ENCODE results near the gene LIPK. TPM values are rescaled to one million over a fixed set of nuclear protein-coding genes. Genes with fewer than 3 reads are reported as not detected.
"Not testable (repeated sequence)": the region's sequence is repeated elsewhere in the genome, so short reads cannot be mapped to it uniquely, and the experiment has no call there.

LIPK gene
- total RNA-seq, 4 donors from 2014 or later = not detected

- no peaks in the 10 kb centered on the region for H3K36me3 ChIP-seq
- no peak overlapping the region for H3K4me3 ChIP-seq
- no peak for TF ChIP-seq CTCF (IDR thresholded peaks at IDR 0.05 in 4 of 5, conservative IDR thresholded peaks at IDR 0.05 in 1 of 5)
- TF ChIP-seq POLR2A (IDR thresholded peaks at IDR 0.05) = no peak
- no peaks in the 10 kb centered on the region for H3K4me1 ChIP-seq
- intact Hi-C loops (cut with DNase I; ENCODE audit: low total_unique reads) (no loop called here), in situ Hi-C loops (cut with MboI; ENCODE audit: low sequenced_read_pairs in 4 of 4) (no loop called here)
- DNase-seq (no peak), ATAC-seq (no peak)
- H3K9me3 ChIP-seq = no peaks in the 10 kb centered on the region
- H3K27ac ChIP-seq = no peak overlapping the region
- no peaks in the 10 kb centered on the region for H3K27me3 ChIP-seq
These were observed 45.0 kb upstream of the LIPK start for GRCh38 chr10:88661018-88661417.

- ATAC-seq (no peak), DNase-seq (no peak)
- intact Hi-C loops (cut with DNase I; ENCODE audit: low total_unique reads) = no loop called here
- no peaks in the 10 kb centered on the region for H3K4me1 ChIP-seq
- H3K27me3 ChIP-seq = no peaks in the 10 kb centered on the region
- H3K36me3 ChIP-seq = no peaks in the 10 kb centered on the region
- in situ Hi-C loops (cut with MboI; ENCODE audit: low sequenced_read_pairs in 4 of 4) = no loop called here
- H3K27ac ChIP-seq = no peak overlapping the region
- H3K4me3 ChIP-seq = no peak overlapping the region
- no peaks in the 10 kb centered on the region for H3K9me3 ChIP-seq
- no peak for TF ChIP-seq CTCF (IDR thresholded peaks at IDR 0.05 in 4 of 5, conservative IDR thresholded peaks at IDR 0.05 in 1 of 5)
- no peak for TF ChIP-seq POLR2A (IDR thresholded peaks at IDR 0.05)
These were observed 44.5 kb upstream of the LIPK start for GRCh38 chr10:88661577-88661976.

DNA sequence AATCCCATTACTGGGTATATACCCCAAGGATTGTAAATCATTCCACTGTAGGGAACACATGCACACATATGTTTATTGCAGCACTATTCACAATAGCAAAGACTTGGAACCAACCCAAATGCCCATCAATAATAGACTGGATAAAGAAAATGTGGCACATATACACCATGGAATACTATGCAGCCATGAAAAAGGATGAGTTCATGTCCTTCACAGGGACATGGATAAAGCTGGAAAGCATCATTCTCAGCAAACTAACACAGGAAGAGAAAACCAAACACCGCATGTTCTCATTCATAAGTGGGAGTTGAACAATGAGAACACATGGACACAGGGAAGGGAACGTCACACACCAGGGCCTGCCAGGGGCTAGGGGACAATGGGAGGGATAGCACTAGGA is 42.9 kb upstream of the LIPK start:
- DNase-seq; H3K4me3 ChIP-seq; in situ Hi-C loops (cut with MboI; ENCODE audit: low sequenced_read_pairs in 4 of 4); H3K27ac ChIP-seq; ATAC-seq; H3K9me3 ChIP-seq; intact Hi-C loops (cut with DNase I; ENCODE audit: low total_unique reads); H3K4me1 ChIP-seq; H3K27me3 ChIP-seq; H3K36me3 ChIP-seq: not testable (repeated sequence)

DNA sequence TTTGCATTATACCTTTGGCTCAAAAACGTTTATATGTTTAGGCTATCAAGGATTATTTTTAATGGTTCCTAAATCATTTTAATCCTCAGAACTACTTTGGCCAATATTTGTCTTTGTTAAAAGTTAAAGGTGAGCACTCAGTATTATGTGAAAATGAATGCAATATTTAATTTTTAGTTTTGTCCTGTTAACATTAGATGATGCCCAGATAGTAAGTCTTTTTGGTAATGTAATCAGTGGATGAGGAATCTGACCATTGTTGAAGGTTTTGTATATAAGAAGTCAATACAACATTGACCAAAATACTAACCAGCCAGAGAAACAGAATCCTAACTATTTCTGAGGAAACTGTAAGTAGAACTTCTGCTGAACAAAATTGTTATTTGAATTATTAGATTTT is 41.9 kb upstream of the LIPK start, which contains the start of gene LIPF:
Gene LIPF, plus strand, starts transcription at position 301 of the 400 bp plus-strand sequence. CDS start 2,856 bp downstream, outside the sequence.
- TF ChIP-seq POLR2A (IDR thresholded peaks at IDR 0.05) = no peak
- in situ Hi-C loops (cut with MboI; ENCODE audit: low sequenced_read_pairs in 4 of 4) (no loop called here), intact Hi-C loops (cut with DNase I; ENCODE audit: low total_unique reads) (no loop called here)
- no peak within 1 kb of the TSS for H3K27ac ChIP-seq
- ATAC-seq (no peak), DNase-seq (no peak)
- no peaks in the 10 kb centered on the region for H3K27me3 ChIP-seq
- H3K4me1 ChIP-seq = no peaks in the 10 kb centered on the region
- H3K36me3 ChIP-seq = no peaks in the 10 kb centered on the region
- H3K9me3 ChIP-seq = no peaks in the 10 kb centered on the region
- H3K4me3 ChIP-seq = no peak within 1 kb of the TSS

GRCh38 chr10:88668465-88668864 is 37.6 kb upstream of the LIPK start:
- H3K27ac ChIP-seq = no peak overlapping the region
- H3K27me3 ChIP-seq = no peaks in the 10 kb centered on the region
- no peaks in the 10 kb centered on the region for H3K9me3 ChIP-seq
- no peak for TF ChIP-seq POLR2A (IDR thresholded peaks at IDR 0.05)
- no peak for TF ChIP-seq CTCF (IDR thresholded peaks at IDR 0.05 in 4 of 5, conservative IDR thresholded peaks at IDR 0.05 in 1 of 5)
- no peaks in the 10 kb centered on the region for H3K4me1 ChIP-seq
- no peaks in the 10 kb centered on the region for H3K36me3 ChIP-seq
- ATAC-seq (no peak), DNase-seq (no peak)
- intact Hi-C loops (cut with DNase I; ENCODE audit: low total_unique reads) (no loop called here), in situ Hi-C loops (cut with MboI; ENCODE audit: low sequenced_read_pairs in 4 of 4) (no loop called here)
- H3K4me3 ChIP-seq = no peak overlapping the region

DNA sequence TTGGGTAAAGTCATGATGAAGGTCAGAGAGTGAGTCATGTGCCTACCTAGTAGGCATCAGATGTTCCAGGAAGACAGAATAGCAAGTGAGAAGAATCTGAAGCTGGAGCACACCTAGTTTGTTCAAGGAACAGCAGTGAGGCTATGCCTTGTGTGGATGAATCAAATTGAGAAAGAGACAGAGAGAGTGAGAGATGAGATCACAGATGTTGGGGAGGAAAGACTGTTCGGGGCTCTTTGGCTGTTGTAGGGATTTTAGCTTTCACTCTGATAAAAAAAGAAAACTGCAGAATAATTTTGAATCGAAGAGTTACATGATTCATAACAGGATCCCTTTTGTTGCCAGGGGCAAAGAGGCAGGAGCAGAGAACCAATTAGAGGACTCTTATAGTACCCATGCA is 35.6 kb upstream of the LIPK start:
- H3K4me3 ChIP-seq = no peak overlapping the region
- TF ChIP-seq CTCF (IDR thresholded peaks at IDR 0.05 in 4 of 5, conservative IDR thresholded peaks at IDR 0.05 in 1 of 5) = no peak
- no peak for TF ChIP-seq POLR2A (IDR thresholded peaks at IDR 0.05)
- no peaks in the 10 kb centered on the region for H3K9me3 ChIP-seq
- H3K36me3 ChIP-seq = no peaks in the 10 kb centered on the region
- DNase-seq = no peak
- no peak for ATAC-seq
- in situ Hi-C loops (cut with MboI; ENCODE audit: low sequenced_read_pairs in 4 of 4) (no loop called here), intact Hi-C loops (cut with DNase I; ENCODE audit: low total_unique reads) (no loop called here)
- H3K27me3 ChIP-seq = no peaks in the 10 kb centered on the region
- H3K27ac ChIP-seq = no peak overlapping the region
- no peaks in the 10 kb centered on the region for H3K4me1 ChIP-seq

Measured in gastrocnemius medialis (tissue), 4 donors.